Endothelial cell of umbilical vein (primary cell): ENCODE data around the gene MOB1A. TPM values are rescaled to one million over a fixed set of nuclear protein-coding genes. Genes with fewer than 3 reads are reported as not detected.

ENCODE experiments used
- BruUV-seq: library from RNA; stranded (reverse); fragments of 400-500 nt; replicated peaks from 2 replicates; lab custom pipeline; 2021; lab: Mats Ljungman, UMichigan
- CTCF ChIA-PET: fragments of 300-600, 350-600 bp; sonication (Branson Sonifier 250); formaldehyde crosslinking; loops from one replicate; lab custom pipeline; 2021; ENCODE audit warnings: antibody characterized with exemption, inconsistent platforms; lab: Charles Lee
- POLR2A ChIA-PET: fragments of 300-600, 350-600 bp; sonication (Branson Sonifier 250); formaldehyde crosslinking; loops from one replicate; lab custom pipeline; 2021; ENCODE audit warnings: antibody characterized with exemption, inconsistent platforms; lab: Charles Lee
- DNase-seq: peaks from one replicate; pipeline ENCODE4 v3.0.0-alpha.2; 2011; ENCODE audit warnings: low read depth, low spot score
- FAIRE-seq: peaks from 2 replicates; lab custom pipeline; 2011; peaks lifted over from hg19 to GRCh38; lab: Jason Lieb, UNC
- H2AFZ ChIP-seq: 2 replicates; pipeline ENCODE4 v1.6.0; 2012; ENCODE audit warnings: low read depth, low read length, control low read depth, inconsistent platforms
- H3K27ac ChIP-seq: 2 replicates; pipeline ENCODE4 v1.5.1; 2011; ENCODE audit warnings: low read depth, mild to moderate bottlenecking, control low read depth, low read length, moderate library complexity; ENCODE audit not compliant: insufficient read depth
- H3K27me3 ChIP-seq, 2 experiments: 2 replicates each; pipeline versions ENCODE4 v1.6.0 to v1.6.1; 2011; ENCODE audit warnings: low read length in 2 of 2, mixed read lengths in 1 of 2; ENCODE audit not compliant: control insufficient read depth in 2 of 2, insufficient read depth in 2 of 2
- H3K36me3 ChIP-seq, 2 experiments: 2 replicates in 1 of 2; 3 replicates in 1 of 2; pipeline ENCODE4 v1.5.1; 2011; ENCODE audit warnings: low read length in 2 of 2, mild to moderate bottlenecking in 1 of 2, moderate library complexity in 1 of 2; ENCODE audit not compliant: control insufficient read depth in 2 of 2, insufficient read depth in 2 of 2; ENCODE audit errors: extremely low read depth in 1 of 2
- H3K4me1 ChIP-seq: 3 replicates; pipeline ENCODE4 v1.5.1; 2011; ENCODE audit warnings: mild to moderate bottlenecking, low read length; ENCODE audit not compliant: control insufficient read depth, insufficient read depth; ENCODE audit errors: extremely low read depth
- H3K4me2 ChIP-seq: 2 replicates; pipeline ENCODE4 v1.6.1; 2011; ENCODE audit warnings: low read length, control low read depth, mixed read lengths; ENCODE audit not compliant: insufficient read depth
- H3K4me3 ChIP-seq, 3 experiments: fragments of 200-600 bp in 1 of 3; sonication (generic), shearing (Covaris generic) in 1 of 3; replicated peaks in 1 of 3; 2 replicates each; pipeline ENCODE4 v1.5.1; 2011 to 2016; ENCODE audit warnings: control low read depth in 3 of 3, low read length in 3 of 3, mild to moderate bottlenecking in 2 of 3, inconsistent platforms in 1 of 3, low read depth in 1 of 3, moderate library complexity in 1 of 3; ENCODE audit not compliant: insufficient read depth in 1 of 3
- H3K79me2 ChIP-seq: 2 replicates; pipeline ENCODE4 v1.6.0; 2012; ENCODE audit warnings: low read length, inconsistent platforms; ENCODE audit not compliant: control insufficient read depth, insufficient read depth
- H3K9ac ChIP-seq: replicated peaks from 2 replicates; pipeline ENCODE3; 2011; ENCODE audit warnings: low read length, control low read depth; ENCODE audit not compliant: insufficient read depth; ENCODE audit errors: extremely low read depth
- H3K9me1 ChIP-seq: replicated peaks from 3 replicates; pipeline ENCODE4 v1.6.0; 2011; ENCODE audit warnings: mild to moderate bottlenecking, low read length; ENCODE audit not compliant: control insufficient read depth, insufficient read depth; ENCODE audit errors: extremely low read depth
- H3K9me3 ChIP-seq: replicated peaks from 2 replicates; pipeline ENCODE4 v1.5.1; 2012; ENCODE audit warnings: low read length, inconsistent platforms; ENCODE audit not compliant: control insufficient read depth, insufficient read depth
- H4K20me1 ChIP-seq: replicated peaks from 2 replicates; pipeline ENCODE3; 2011; ENCODE audit warnings: mild to moderate bottlenecking, low read length; ENCODE audit not compliant: control insufficient read depth, insufficient read depth; ENCODE audit errors: extremely low read depth
- EZH2 ChIP-seq: IDR thresholded peaks from 2 replicates; pipeline ENCODE4 v1.6.1; 2012; ENCODE audit warnings: borderline replicate concordance, low read depth, mild to moderate bottlenecking, moderate library complexity, low read length, inconsistent platforms; ENCODE audit not compliant: severe bottlenecking
- FOS ChIP-seq: IDR thresholded peaks from 2 replicates; pipeline ENCODE4 v1.6.1; 2011; ENCODE audit warnings: mild to moderate bottlenecking, low read length, moderate library complexity, borderline replicate concordance; ENCODE audit not compliant: insufficient read depth
- GATA2 ChIP-seq: IDR thresholded peaks from 2 replicates; pipeline ENCODE4 v1.7.0; 2011; ENCODE audit warnings: low read depth, mild to moderate bottlenecking, moderate library complexity, mixed read lengths, low read length; ENCODE audit not compliant: insufficient read length, insufficient read depth
- JUN ChIP-seq: IDR thresholded peaks from 2 replicates; pipeline ENCODE4 v1.6.1; 2011; ENCODE audit warnings: borderline replicate concordance, low read depth; ENCODE audit not compliant: insufficient read length, insufficient read depth
- MYC ChIP-seq: IDR thresholded peaks from one replicate; pipeline ENCODE4 v1.6.1; 2011; ENCODE audit warnings: mild to moderate bottlenecking, low read depth, low read length
- POLR2A ChIP-seq: IDR thresholded peaks from 2 replicates; pipeline ENCODE4 v1.6.1; 2012; ENCODE audit warnings: low read depth, mild to moderate bottlenecking, control low read depth, low read length
- POLR2AphosphoS5 ChIP-seq: IDR thresholded peaks from 2 replicates; pipeline ENCODE4 v1.6.1; 2012; ENCODE audit warnings: low read depth, mild to moderate bottlenecking, control low read depth, low read length, moderate library complexity; ENCODE audit not compliant: insufficient read depth
- dilution Hi-C: fragments of 300-500 bp; cut with MboI; formaldehyde crosslinking; loops from one replicate; pipeline ENCODE4 v1.15.0; 2019; ENCODE audit warnings: low sequenced_read_pairs; ENCODE audit not compliant: extremely low pct_ligation_motif_present
- intact Hi-C: fragments of 100-400 bp; cut with micrococcal nuclease; formaldehyde crosslinking; loops from one replicate; pipeline ENCODE4 v1.10.0; 2022
- polyA plus RNA-seq, 4 experiments: library from polyadenylated mRNA; depleted of rRNA in 3 of 4; stranded (reverse) in 3 of 4; unstranded in 1 of 4; fragments of >200 nt; gene quantifications; 2 replicates each; pipeline versions ENCODE4 v1.2.1 to v1.2.3, GENCODE V29; 2011 to 2012; ENCODE audit warnings: missing spikeins in 1 of 4
- total RNA-seq: library from RNA; stranded (reverse); gene quantifications from 2 replicates; pipeline ENCODE4 v1.2.3, GENCODE V29; 2021
- TF ChIP-seq, protein P1 (sequence below): IDR thresholded peaks from 2 replicates; pipeline ENCODE4 v1.6.1; 2011; ENCODE audit not compliant: insufficient read depth, insufficient read length
- TF ChIP-seq, protein P2 (sequence below), 2 donors: IDR thresholded peaks; 1 replicate in 1 of 2; 2 replicates in 1 of 2; pipeline ENCODE4 v1.5.1; 2011; ENCODE audit warnings: low read length in 2 of 2, mild to moderate bottlenecking in 2 of 2, moderate library complexity in 2 of 2, control low read depth in 1 of 2, inconsistent platforms in 1 of 2, low read depth in 1 of 2; ENCODE audit not compliant: insufficient read depth in 1 of 2; ENCODE audit errors: extremely low read depth in 1 of 2

The MOB1A gene
- total and polyA plus RNA-seq, 2 donors (not counting 3 experiments of a cell fraction or from before 2014, with no cell fraction given) = 25.3 to 112 TPM

DNA sequence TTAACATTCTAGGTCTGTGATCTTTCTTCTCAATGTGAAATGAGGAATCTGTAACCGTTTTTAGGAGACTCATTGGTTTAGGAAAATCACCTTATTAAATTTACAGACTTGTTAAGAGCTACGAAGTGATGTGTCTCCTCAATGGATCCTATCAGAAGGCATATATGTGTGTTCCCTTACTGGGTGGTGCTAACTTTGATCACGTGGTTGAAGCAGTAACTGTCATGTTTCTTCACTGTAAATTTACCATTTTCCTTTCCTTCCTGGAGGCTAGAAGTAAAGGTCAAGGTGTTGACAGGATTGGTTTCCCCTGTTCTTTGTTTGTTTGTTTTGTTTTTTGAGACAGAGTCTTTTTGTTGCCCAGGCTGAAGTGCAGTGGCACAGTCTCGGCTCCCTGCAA lies 18.4 kb upstream of the MOB1A start:
- dilution Hi-C loops = no loop called here
- Histone ChIP-seq H3K9me1 (no peaks in the 10 kb centered on the region), H3K9ac (no peak overlapping the region), H4K20me1 (no peaks in the 10 kb centered on the region), H3K27ac (no peak overlapping the region), H3K4me1 (peaks cover 17% of the 10 kb centered on the region), H3K4me3 (no peak overlapping the region), H3K4me2 (no peak overlapping the region), H2AFZ (no peak overlapping the region), H3K79me2 (peaks cover 31% of the 10 kb centered on the region), H3K36me3 (no peaks in the 10 kb centered on the region), H3K9me3 (no peaks in the 10 kb centered on the region), H3K27me3 (no peaks in the 10 kb centered on the region)
- DNase-seq (no peak), FAIRE-seq (no peak)
- intact Hi-C loops = no loop called here
- TF ChIP-seq JUN (no peak), GATA2 (no peak), MYC (no peak), POLR2A (no peak), POLR2AphosphoS5 (no peak), FOS (no peak), EZH2 (no peak)
- TF ChIP-seq, protein P1, sequence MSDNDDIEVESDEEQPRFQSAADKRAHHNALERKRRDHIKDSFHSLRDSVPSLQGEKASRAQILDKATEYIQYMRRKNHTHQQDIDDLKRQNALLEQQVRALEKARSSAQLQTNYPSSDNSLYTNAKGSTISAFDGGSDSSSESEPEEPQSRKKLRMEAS = no peak
- TF ChIP-seq, protein P2, sequence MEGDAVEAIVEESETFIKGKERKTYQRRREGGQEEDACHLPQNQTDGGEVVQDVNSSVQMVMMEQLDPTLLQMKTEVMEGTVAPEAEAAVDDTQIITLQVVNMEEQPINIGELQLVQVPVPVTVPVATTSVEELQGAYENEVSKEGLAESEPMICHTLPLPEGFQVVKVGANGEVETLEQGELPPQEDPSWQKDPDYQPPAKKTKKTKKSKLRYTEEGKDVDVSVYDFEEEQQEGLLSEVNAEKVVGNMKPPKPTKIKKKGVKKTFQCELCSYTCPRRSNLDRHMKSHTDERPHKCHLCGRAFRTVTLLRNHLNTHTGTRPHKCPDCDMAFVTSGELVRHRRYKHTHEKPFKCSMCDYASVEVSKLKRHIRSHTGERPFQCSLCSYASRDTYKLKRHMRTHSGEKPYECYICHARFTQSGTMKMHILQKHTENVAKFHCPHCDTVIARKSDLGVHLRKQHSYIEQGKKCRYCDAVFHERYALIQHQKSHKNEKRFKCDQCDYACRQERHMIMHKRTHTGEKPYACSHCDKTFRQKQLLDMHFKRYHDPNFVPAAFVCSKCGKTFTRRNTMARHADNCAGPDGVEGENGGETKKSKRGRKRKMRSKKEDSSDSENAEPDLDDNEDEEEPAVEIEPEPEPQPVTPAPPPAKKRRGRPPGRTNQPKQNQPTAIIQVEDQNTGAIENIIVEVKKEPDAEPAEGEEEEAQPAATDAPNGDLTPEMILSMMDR (IDR thresholded peaks at IDR 0.05; ENCODE audit: extremely low read depth in 1 of 2, insufficient read depth in 1 of 2, low read depth in 1 of 2, low read length in 2 of 2) = no peak
- ChIA-PET POLR2A (interaction anchor here (1.3 kb wide), 1 partner anchor 18 kb away, joined by 4 read pairs; the partner anchor contains the start of gene MOB1A), CTCF (interaction anchor here (0.7 to 1.8 kb wide), 4 partner anchors 9 to 370 kb away, joined by 3 to 4 read pairs (median 4); no protein-coding TSS in a partner anchor)
- BruUV-seq = no TSS peak
